Peyer's patch (tissue), 4 donors: ENCODE results near the gene WDR1. TPM values are rescaled to one million over a fixed set of nuclear protein-coding genes. Genes with fewer than 3 reads are reported as not detected.

Experiments used
- DNase-seq, 3 donors: peaks; one replicate each; pipeline ENCODE4 v3.0.0-alpha.2; 2017 to 2019
- H3K27ac ChIP-seq, 4 donors: fragments of 200-600 bp; sonication (generic); one replicate each; pipeline ENCODE4 v1.5.1; 2016 to 2019
- H3K27me3 ChIP-seq, 2 donors: fragments of 200-600 bp; sonication (generic); one replicate each; pipeline ENCODE4 v1.5.1; 2019
- H3K36me3 ChIP-seq, 3 donors: fragments of 200-600 bp; sonication (generic); one replicate each; pipeline ENCODE4 v1.5.1; 2016 to 2019
- H3K4me1 ChIP-seq, 4 donors: fragments of 200-600 bp; sonication (generic); one replicate each; pipeline ENCODE4 v1.5.1; 2016 to 2019
- H3K4me3 ChIP-seq, 4 donors: fragments of 200-600 bp; sonication (generic); 1 replicate in 3 of 4; 2 replicates in 1 of 4; pipeline ENCODE4 v1.5.1; 2016 to 2019; ENCODE audit warnings: mild to moderate bottlenecking in 1 of 4
- H3K9me3 ChIP-seq, 4 donors: fragments of 200-600 bp; sonication (generic); one replicate each; pipeline ENCODE4 v1.5.1; 2016 to 2019; ENCODE audit warnings: mild to moderate bottlenecking in 1 of 4
- POLR2A ChIP-seq, 2 donors: fragments of 450-650 bp; IDR thresholded peaks; one replicate each; pipeline ENCODE4 v1.5.1; 2017; ENCODE audit warnings: antibody characterized with exemption in 2 of 2, mild to moderate bottlenecking in 2 of 2, moderate library complexity in 2 of 2
- total RNA-seq, 4 donors: library from RNA; depleted of rRNA; stranded (reverse); fragments of >200 nt; gene quantifications; one replicate each; pipeline ENCODE4 v1.1.0, GENCODE V29; 2016
- TF ChIP-seq, protein P1 (sequence below), 6 experiments: fragments of 450-650 bp in 4 of 6; fragments of 200-600 bp in 2 of 6; sonication (generic) in 1 of 6; IDR thresholded peaks; one replicate each; pipeline ENCODE4 v1.5.1; 2017 to 2019; ENCODE audit warnings: antibody characterized with exemption in 6 of 6, mild to moderate bottlenecking in 3 of 6, moderate library complexity in 1 of 6

The WDR1 gene
- total RNA-seq, 4 donors from 2014 or later, result 170 to 192 (median 180) TPM

- no peak for DNase-seq
- Histone ChIP-seq H3K27me3 (no peaks in the 10 kb centered on the region), H3K9me3 (no peaks in the 10 kb centered on the region), H3K36me3 (peaks cover 0 to 49% (median 0%) of the 10 kb centered on the region in 3 donors), H3K4me3 (no peak overlapping the region), H3K27ac (peak overlapping the region; percentile 31 to 85 (median 44)), H3K4me1 (peaks cover 0 to 78% (median 39%) of the 10 kb centered on the region in 4 donors)
- TF ChIP-seq, protein P1, sequence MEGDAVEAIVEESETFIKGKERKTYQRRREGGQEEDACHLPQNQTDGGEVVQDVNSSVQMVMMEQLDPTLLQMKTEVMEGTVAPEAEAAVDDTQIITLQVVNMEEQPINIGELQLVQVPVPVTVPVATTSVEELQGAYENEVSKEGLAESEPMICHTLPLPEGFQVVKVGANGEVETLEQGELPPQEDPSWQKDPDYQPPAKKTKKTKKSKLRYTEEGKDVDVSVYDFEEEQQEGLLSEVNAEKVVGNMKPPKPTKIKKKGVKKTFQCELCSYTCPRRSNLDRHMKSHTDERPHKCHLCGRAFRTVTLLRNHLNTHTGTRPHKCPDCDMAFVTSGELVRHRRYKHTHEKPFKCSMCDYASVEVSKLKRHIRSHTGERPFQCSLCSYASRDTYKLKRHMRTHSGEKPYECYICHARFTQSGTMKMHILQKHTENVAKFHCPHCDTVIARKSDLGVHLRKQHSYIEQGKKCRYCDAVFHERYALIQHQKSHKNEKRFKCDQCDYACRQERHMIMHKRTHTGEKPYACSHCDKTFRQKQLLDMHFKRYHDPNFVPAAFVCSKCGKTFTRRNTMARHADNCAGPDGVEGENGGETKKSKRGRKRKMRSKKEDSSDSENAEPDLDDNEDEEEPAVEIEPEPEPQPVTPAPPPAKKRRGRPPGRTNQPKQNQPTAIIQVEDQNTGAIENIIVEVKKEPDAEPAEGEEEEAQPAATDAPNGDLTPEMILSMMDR (IDR thresholded peaks at IDR 0.05), result no peak
- no peak for TF ChIP-seq POLR2A (IDR thresholded peaks at IDR 0.05)
Observed at GRCh38 chr4:10104211-10104990, 12.2 kb downstream of the WDR1 start.

GRCh38 chr4:10102474-10103332 is 13.9 kb downstream of the WDR1 start:
- TF ChIP-seq, protein P1 (IDR thresholded peaks at IDR 0.05), result no peak
- TF ChIP-seq POLR2A (IDR thresholded peaks at IDR 0.05), result no peak
- H3K27ac ChIP-seq, result peak overlapping the region in 3 of 4 donors; percentile 15 to 85 (median 60)
- H3K4me1 ChIP-seq, result peaks cover 0 to 61% (median 26%) of the 10 kb centered on the region in 4 donors

DNA sequence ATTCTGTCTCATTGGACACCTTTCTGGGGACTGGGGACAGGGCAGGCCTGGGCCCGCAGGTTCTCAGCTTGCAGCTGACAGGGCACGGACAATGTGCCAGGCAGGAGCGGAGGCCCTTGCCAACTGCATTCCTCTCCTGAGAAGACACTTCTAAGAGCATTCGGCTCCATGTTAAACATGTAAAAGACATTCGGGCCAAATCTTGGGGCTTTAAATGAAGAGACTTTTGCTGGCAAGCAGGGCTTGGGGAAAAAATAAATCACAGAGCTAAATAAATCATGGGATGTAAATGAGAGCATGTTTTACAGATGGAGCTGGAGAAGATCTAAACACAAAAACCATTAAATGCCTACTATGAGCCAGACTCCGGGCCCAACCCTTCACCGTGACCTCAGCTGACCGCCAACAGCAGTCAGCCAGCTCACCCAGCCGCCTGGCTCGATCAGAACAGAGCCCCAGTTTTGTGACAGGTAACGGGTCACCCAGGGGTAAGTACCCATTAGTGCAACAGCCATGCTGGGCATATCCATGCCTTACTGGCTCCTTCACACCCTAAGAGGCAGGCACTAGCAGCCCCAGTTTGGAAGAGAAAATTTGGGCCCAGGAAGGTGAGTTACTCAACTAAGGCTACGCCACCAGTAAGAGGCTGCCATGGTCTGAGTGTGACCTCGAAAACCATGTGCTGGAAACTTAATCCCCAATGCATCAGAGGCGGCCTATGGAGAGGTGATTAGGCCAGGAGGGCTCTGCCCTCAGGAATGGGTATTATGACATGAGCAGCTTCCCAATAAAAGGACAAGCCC is 14.7 kb downstream of the WDR1 start:
- H3K27me3 ChIP-seq, result no peaks in the 10 kb centered on the region
- no peak for TF ChIP-seq POLR2A (IDR thresholded peaks at IDR 0.05)
- TF ChIP-seq, protein P1 (IDR thresholded peaks at IDR 0.05), result no peak
- peaks cover 0 to 61% (median 17%) of the 10 kb centered on the region in 4 donors for H3K4me1 ChIP-seq
- H3K27ac ChIP-seq, result peak overlapping the region in 3 of 4 donors; percentile 44 to 85 (median 60)
- peaks cover 0 to 60% (median 2%) of the 10 kb centered on the region in 3 donors for H3K36me3 ChIP-seq
- H3K9me3 ChIP-seq, result no peaks in the 10 kb centered on the region
- no peak overlapping the region for H3K4me3 ChIP-seq
- DNase-seq, result no peak

More at GRCh38 chr4:10102474-10103332, 13.9 kb downstream of the WDR1 start:
- Histone ChIP-seq H3K36me3 (peaks cover 0 to 55% (median 2%) of the 10 kb centered on the region in 3 donors), H3K27me3 (no peaks in the 10 kb centered on the region), H3K4me3 (no peak overlapping the region), H3K9me3 (no peaks in the 10 kb centered on the region)
- no peak for DNase-seq

GRCh38 chr4:10100734-10101216 is 15.8 kb downstream of the WDR1 start:
- H3K9me3 ChIP-seq, result no peaks in the 10 kb centered on the region
- peaks cover 0 to 69% (median 2%) of the 10 kb centered on the region in 3 donors for H3K36me3 ChIP-seq
- TF ChIP-seq, protein P1 (IDR thresholded peaks at IDR 0.05), result no peak
- no peak for TF ChIP-seq POLR2A (IDR thresholded peaks at IDR 0.05)
- H3K4me1 ChIP-seq, result peaks cover 0 to 59% (median 18%) of the 10 kb centered on the region in 4 donors
- peak in 2 of 3 donors; percentile 56 to 79 for DNase-seq
- no peak overlapping the region for H3K4me3 ChIP-seq
- no peaks in the 10 kb centered on the region for H3K27me3 ChIP-seq
- H3K27ac ChIP-seq, result peak overlapping the region in 3 of 4 donors; percentile 44 to 85 (median 60)
